Progenitor cell of endocrine pancreas (in vitro differentiated cells): Measurements from ENCODE around the gene C10orf105. TPM values are rescaled to one million over a fixed set of nuclear protein-coding genes. Genes with fewer than 3 reads are reported as not detected.

Experiments used
- DNase-seq: peaks from one replicate; pipeline ENCODE4 v3.0.0; 2021; ENCODE audit warnings: low spot score; ENCODE audit not compliant: unreplicated experiment
- H3K27ac Mint-ChIP-seq: 2 replicates; pipeline ENCODE4 v1.8.0; 2021; ENCODE audit warnings: mild to moderate bottlenecking, moderate library complexity, mixed read lengths
- H3K27me3 Mint-ChIP-seq: 2 replicates; pipeline ENCODE4 v1.8.0; 2021; ENCODE audit warnings: mixed read lengths
- H3K36me3 Mint-ChIP-seq: 2 replicates; pipeline ENCODE4 v1.8.0; 2022; ENCODE audit warnings: mixed read lengths; ENCODE audit not compliant: insufficient read depth
- H3K4me1 Mint-ChIP-seq: 2 replicates; pipeline ENCODE4 v1.8.0; 2021; ENCODE audit warnings: low read depth, mixed read lengths
- H3K4me3 Mint-ChIP-seq: 2 replicates; pipeline ENCODE4 v1.8.0; 2021; ENCODE audit warnings: low read depth, mild to moderate bottlenecking, moderate library complexity, mixed read lengths
- H3K9me3 Mint-ChIP-seq: 2 replicates; pipeline ENCODE4 v1.8.0; 2021; ENCODE audit warnings: low read depth, mixed read lengths
- CTCF ChIP-seq: fragments of 200-600 bp; sonication (generic); IDR thresholded peaks from one replicate; pipeline ENCODE4 v1.5.0; 2021; ENCODE audit warnings: antibody characterized with exemption, mild to moderate bottlenecking; ENCODE audit not compliant: unreplicated experiment
- total RNA-seq: library from RNA; stranded (reverse); gene quantifications from 2 replicates; pipeline ENCODE4 v1.2.1, GENCODE V29; 2021

Gene C10orf105
- total RNA-seq, 1 donor from 2014 or later = not detected

GRCh38 chr10:71753091-71753959 lies 33.7 kb upstream of the C10orf105 start:
- no peak overlapping the region for H3K4me3 Mint-ChIP-seq

GRCh38 chr10:71752391-71753090 lies 33.0 kb upstream of the C10orf105 start:
- no peak overlapping the region for H3K4me3 Mint-ChIP-seq

More at GRCh38 chr10:71753091-71753959, 33.7 kb upstream of the C10orf105 start:
- Mint-ChIP-seq H3K27ac (no peak overlapping the region), H3K27me3 (peaks cover 7% of the 10 kb centered on the region), H3K36me3 (no peaks in the 10 kb centered on the region), H3K4me1 (peaks cover 18% of the 10 kb centered on the region), H3K9me3 (no peaks in the 10 kb centered on the region)
- no peak for DNase-seq
- TF ChIP-seq CTCF = no peak

GRCh38 chr10:71751515-71752224 lies 32.1 kb upstream of the C10orf105 start:
- peaks cover 28% of the 10 kb centered on the region for H3K4me1 Mint-ChIP-seq

More at GRCh38 chr10:71752391-71753090, 33.0 kb upstream of the C10orf105 start:
- peaks cover 20% of the 10 kb centered on the region for H3K4me1 Mint-ChIP-seq
- no peak for DNase-seq
- H3K36me3 Mint-ChIP-seq = no peaks in the 10 kb centered on the region
- no peak for TF ChIP-seq CTCF
- H3K27ac Mint-ChIP-seq = no peak overlapping the region
- peaks cover 7% of the 10 kb centered on the region for H3K27me3 Mint-ChIP-seq
- no peaks in the 10 kb centered on the region for H3K9me3 Mint-ChIP-seq

GRCh38 chr10:71750986-71751385 lies 31.4 kb upstream of the C10orf105 start:
- Mint-ChIP-seq H3K9me3 (no peaks in the 10 kb centered on the region), H3K36me3 (no peaks in the 10 kb centered on the region), H3K4me3 (no peak overlapping the region), H3K4me1 (peaks cover 33% of the 10 kb centered on the region), H3K27ac (no peak overlapping the region), H3K27me3 (peaks cover under 1% of the 10 kb centered on the region)
- no peak for DNase-seq
- no peak for TF ChIP-seq CTCF

More at GRCh38 chr10:71751515-71752224, 32.1 kb upstream of the C10orf105 start:
- no peak for DNase-seq
- no peaks in the 10 kb centered on the region for H3K9me3 Mint-ChIP-seq
- no peak overlapping the region for H3K4me3 Mint-ChIP-seq
- no peaks in the 10 kb centered on the region for H3K36me3 Mint-ChIP-seq
- H3K27me3 Mint-ChIP-seq = peaks cover 7% of the 10 kb centered on the region
- no peak for TF ChIP-seq CTCF
- no peak overlapping the region for H3K27ac Mint-ChIP-seq
